ENCODE data around the gene BRINP1. TPM values are rescaled to one million over a fixed set of nuclear protein-coding genes. Genes with fewer than 3 reads are reported as not detected.

Gene BRINP1
- total and polyA plus RNA-seq, 10 of the 15 experiments (the other 5 are each of a cell fraction or from before 2014, with no cell fraction given) = not detected

DNA sequence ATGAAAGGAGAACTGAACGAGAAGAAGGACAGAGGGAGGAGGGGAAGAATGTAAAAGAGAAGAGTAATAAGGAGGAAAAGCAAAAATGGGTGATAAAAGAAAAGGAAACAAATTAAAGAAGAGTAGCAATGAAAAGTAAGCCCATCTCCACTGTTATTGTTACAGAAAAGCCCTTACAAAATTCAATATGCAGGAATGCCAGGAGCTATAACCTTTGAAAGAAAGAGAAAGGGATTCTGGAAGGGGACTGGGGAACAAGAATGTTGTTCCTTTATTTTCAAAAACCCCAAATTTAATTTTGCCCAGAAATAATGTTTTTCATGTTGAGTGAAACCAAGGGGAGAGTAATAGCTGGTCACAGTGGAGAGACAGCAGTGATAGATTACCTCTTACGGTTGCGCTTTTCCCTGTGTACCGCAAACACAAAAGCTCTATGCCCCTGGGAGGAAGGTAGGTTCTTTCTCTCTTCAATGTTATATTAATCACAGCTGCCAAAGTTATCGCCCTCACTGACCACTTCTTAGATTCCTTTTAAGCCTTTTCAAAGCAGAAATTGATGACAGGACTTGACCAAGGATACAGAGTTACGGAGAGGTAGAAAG is 86.7 kb downstream of the BRINP1 start (continued):
- TF ChIP-seq, protein P1, sequence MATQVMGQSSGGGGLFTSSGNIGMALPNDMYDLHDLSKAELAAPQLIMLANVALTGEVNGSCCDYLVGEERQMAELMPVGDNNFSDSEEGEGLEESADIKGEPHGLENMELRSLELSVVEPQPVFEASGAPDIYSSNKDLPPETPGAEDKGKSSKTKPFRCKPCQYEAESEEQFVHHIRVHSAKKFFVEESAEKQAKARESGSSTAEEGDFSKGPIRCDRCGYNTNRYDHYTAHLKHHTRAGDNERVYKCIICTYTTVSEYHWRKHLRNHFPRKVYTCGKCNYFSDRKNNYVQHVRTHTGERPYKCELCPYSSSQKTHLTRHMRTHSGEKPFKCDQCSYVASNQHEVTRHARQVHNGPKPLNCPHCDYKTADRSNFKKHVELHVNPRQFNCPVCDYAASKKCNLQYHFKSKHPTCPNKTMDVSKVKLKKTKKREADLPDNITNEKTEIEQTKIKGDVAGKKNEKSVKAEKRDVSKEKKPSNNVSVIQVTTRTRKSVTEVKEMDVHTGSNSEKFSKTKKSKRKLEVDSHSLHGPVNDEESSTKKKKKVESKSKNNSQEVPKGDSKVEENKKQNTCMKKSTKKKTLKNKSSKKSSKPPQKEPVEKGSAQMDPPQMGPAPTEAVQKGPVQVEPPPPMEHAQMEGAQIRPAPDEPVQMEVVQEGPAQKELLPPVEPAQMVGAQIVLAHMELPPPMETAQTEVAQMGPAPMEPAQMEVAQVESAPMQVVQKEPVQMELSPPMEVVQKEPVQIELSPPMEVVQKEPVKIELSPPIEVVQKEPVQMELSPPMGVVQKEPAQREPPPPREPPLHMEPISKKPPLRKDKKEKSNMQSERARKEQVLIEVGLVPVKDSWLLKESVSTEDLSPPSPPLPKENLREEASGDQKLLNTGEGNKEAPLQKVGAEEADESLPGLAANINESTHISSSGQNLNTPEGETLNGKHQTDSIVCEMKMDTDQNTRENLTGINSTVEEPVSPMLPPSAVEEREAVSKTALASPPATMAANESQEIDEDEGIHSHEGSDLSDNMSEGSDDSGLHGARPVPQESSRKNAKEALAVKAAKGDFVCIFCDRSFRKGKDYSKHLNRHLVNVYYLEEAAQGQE (IDR thresholded peaks at IDR 0.05; ENCODE audit: low read depth, low read length) = no peak
- no peak for TF ChIP-seq GATAD2B (conservative IDR thresholded peaks at IDR 0.05; ENCODE audit: low read depth)
- no peak for TF ChIP-seq PAX8 (IDR thresholded peaks at IDR 0.05)
- TF ChIP-seq SMARCA5 (IDR thresholded peaks at IDR 0.05) = no peak
- no peak for TF ChIP-seq RUNX3 (IDR thresholded peaks at IDR 0.05; ENCODE audit: low read length)
- no peak for TF ChIP-seq CREM (IDR thresholded peaks at IDR 0.05; ENCODE audit: low read depth)

DNA sequence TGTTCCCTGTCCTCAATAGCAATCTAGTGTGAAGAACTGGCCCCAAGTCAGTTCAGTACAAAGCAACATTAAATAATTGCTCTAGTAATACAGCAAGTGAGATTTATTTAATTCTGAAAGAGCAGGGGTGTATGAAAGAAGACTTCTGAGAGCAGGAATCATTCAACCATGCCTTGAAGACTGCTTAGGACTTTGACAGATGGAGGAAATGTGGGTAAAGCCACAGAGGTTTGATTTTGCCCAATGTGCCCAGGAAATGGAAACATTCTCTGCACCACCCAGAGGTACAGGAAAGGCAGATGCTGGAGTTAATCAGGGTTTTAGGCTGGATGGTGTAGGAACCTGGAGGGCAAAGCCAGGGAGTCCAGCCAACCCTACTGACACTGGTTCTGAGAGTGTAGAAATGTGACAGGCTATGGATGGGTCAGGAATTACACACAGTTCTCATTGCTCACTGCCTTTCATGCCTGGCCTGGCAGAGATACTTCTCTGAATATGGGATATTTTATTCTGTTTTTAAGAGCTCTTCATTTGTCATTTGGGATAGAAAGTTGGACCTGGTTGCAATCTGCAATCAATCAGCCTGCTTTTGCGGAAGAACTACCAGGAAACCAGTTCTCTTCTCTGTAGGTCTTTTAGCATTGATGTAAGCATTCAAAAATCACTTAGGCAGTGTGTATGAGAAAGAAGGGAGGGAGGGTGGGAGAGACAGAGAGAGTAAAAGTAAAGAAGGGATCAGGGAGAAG is 88.3 kb downstream of the BRINP1 start:
- no TSS peak for BruUV-seq (replicated peaks)
- DNase-seq (ENCODE audit: low read depth, low spot score) (no peak), ATAC-seq (no peak), FAIRE-seq (no peak)
- POLR2A ChIA-PET = no interaction called here
- RAD21 ChIA-PET (ENCODE audit: unreplicated experiment) = no interaction called here
- 100% methylated on average over 1 of the region's 1 CpG for WGBS (ENCODE audit: insufficient coverage, insufficient replicate concordance, low lambda C conversion rate, missing lambda C conversion rate)
- H3K27me3 ChIP-seq (replicated peaks in 1 of 2; ENCODE audit: control insufficient read depth in 2 of 2, insufficient read depth in 2 of 2, low read length in 1 of 2) = no peaks in the 10 kb centered on the region
- no peak overlapping the region for H2AFZ ChIP-seq (ENCODE audit: control insufficient read depth, low read depth, low read length)
- H4K20me1 ChIP-seq (ENCODE audit: control insufficient read depth, insufficient read depth) = no peaks in the 10 kb centered on the region
- intact Hi-C loops (cut with micrococcal nuclease; ENCODE audit: unreplicated experiment) = loop anchor here (10.0 kb wide), 1 partner anchor 456 kb away; no protein-coding TSS in a partner anchor
- no peaks in the 10 kb centered on the region for H3K4me1 ChIP-seq (ENCODE audit: control insufficient read depth, insufficient read depth, low read length)
- H3K9me3 ChIP-seq (replicated peaks; ENCODE audit: control insufficient read depth, insufficient read depth, low read length) = no peaks in the 10 kb centered on the region
- SMC1A ChIA-PET (ENCODE audit: uncharacterized antibody, unreplicated experiment) = no interaction called here
- no peak overlapping the region for H3K9ac ChIP-seq (ENCODE audit: control insufficient read depth, insufficient read depth, low read length)
- H3K4me2 ChIP-seq (ENCODE audit: control insufficient read depth, insufficient read depth) = no peak overlapping the region
- H3K36me3 ChIP-seq (ENCODE audit: control insufficient read depth in 2 of 2, insufficient read depth in 2 of 2, low read length in 1 of 2) = no peaks in the 10 kb centered on the region
- no peaks in the 10 kb centered on the region for H3K79me2 ChIP-seq (ENCODE audit: control insufficient read depth, insufficient read depth, low read length)
- no peak overlapping the region for H3K4me3 ChIP-seq
- CTCF ChIA-PET = no interaction called here
- no peak overlapping the region for H3K27ac ChIP-seq (ENCODE audit: control insufficient read depth, insufficient read depth)
- in situ Hi-C loops (cut with MboI) = loop anchor here (10.0 kb wide), 2 partner anchors 756 to 1496 kb away; no protein-coding TSS in a partner anchor
- TF ChIP-seq HCFC1 (IDR thresholded peaks at IDR 0.05; ENCODE audit: low read length) (no peak), POLR2A (IDR thresholded peaks at IDR 0.05; ENCODE audit: low read depth, low read length) (no peak), SMC3 (IDR thresholded peaks at IDR 0.05; ENCODE audit: borderline replicate concordance, low read length) (no peak), MYB (IDR thresholded peaks at IDR 0.05; ENCODE audit: borderline replicate concordance, low read depth, low read length) (no peak), CEBPB (IDR thresholded peaks at IDR 0.05; ENCODE audit: borderline replicate concordance in 1 of 2, low read depth in 2 of 2, low read length in 2 of 2) (no peak)
- TF ChIP-seq, protein P2, sequence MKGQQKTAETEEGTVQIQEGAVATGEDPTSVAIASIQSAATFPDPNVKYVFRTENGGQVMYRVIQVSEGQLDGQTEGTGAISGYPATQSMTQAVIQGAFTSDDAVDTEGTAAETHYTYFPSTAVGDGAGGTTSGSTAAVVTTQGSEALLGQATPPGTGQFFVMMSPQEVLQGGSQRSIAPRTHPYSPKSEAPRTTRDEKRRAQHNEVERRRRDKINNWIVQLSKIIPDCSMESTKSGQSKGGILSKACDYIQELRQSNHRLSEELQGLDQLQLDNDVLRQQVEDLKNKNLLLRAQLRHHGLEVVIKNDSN (IDR thresholded peaks at IDR 0.05; ENCODE audit: borderline replicate concordance, extremely low read length, insufficient read depth, low read depth, low read length) = no peak
- TF ChIP-seq, protein P3, sequence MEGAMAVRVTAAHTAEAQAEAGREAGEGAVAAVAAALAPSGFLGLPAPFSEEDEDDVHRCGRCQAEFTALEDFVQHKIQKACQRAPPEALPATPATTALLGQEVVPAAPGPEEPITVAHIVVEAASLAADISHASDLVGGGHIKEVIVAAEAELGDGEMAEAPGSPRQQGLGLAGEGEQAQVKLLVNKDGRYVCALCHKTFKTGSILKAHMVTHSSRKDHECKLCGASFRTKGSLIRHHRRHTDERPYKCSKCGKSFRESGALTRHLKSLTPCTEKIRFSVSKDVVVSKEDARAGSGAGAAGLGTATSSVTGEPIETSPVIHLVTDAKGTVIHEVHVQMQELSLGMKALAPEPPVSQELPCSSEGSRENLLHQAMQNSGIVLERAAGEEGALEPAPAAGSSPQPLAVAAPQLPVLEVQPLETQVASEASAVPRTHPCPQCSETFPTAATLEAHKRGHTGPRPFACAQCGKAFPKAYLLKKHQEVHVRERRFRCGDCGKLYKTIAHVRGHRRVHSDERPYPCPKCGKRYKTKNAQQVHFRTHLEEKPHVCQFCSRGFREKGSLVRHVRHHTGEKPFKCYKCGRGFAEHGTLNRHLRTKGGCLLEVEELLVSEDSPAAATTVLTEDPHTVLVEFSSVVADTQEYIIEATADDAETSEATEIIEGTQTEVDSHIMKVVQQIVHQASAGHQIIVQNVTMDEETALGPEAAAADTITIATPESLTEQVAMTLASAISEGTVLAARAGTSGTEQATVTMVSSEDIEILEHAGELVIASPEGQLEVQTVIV (IDR thresholded peaks at IDR 0.05; ENCODE audit: borderline replicate concordance, partially characterized antibody) = no peak
- TF ChIP-seq, protein P4, sequence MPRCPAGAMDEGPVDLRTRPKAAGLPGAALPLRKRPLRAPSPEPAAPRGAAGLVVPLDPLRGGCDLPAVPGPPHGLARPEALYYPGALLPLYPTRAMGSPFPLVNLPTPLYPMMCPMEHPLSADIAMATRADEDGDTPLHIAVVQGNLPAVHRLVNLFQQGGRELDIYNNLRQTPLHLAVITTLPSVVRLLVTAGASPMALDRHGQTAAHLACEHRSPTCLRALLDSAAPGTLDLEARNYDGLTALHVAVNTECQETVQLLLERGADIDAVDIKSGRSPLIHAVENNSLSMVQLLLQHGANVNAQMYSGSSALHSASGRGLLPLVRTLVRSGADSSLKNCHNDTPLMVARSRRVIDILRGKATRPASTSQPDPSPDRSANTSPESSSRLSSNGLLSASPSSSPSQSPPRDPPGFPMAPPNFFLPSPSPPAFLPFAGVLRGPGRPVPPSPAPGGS (IDR thresholded peaks at IDR 0.05; ENCODE audit: borderline replicate concordance, insufficient read depth, low read depth, low read length, poor library complexity, severe bottlenecking) = no peak

All from GM12878 (cell line).